SHP77 (cell line): ENCODE measurements around the gene PLCL1.

Source experiments
- DNase-seq, 2 experiments: peaks; one replicate each; lab custom pipeline; 2025; lab: John Stamatoyannopoulos, UW

Gene PLCL1

DNA sequence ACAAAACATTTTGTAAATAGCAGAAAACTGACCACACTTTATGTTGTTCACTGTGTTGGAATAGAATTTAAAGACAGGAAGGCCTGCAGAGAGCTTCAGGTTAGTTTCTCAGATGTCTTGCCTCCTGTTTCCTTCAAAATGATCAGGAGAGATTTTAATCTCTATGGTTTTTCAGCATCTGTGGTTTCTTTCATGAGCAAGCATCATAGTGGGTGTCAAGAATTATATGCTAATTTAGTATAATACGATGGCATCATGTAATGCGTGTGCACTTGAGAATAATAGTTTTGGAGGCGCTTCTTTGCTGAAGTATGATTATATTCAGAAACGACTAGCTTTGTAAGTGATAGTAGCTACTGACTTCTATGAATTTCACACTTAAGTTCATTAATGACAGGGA is 149.9 kb downstream of the PLCL1 start:
- no peak for DNase-seq

DNA sequence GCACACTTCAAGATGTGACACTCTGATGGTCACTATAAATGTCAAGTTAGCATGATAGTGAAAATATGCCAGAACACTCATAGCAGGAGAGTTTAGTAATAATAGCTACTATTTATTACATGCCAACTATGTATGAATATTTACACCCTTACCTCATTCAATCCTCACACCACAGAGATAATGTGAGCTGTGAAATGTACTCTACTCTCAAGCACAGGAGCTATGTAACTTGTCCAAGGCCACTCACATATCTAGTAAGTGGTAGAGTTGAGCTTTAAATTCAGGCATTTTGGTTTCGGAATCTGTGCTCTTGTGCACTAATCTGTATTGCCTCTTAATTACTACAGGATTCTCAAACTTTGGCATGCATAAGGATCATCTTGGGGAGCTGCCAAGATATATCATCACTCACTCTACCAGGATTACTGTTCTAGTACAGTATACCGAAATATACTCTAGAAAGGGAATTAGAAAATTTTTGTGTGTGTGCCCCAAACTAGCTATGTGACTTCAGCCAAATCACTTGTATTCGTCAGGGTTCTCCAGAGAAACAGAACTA is 154.3 kb downstream of the PLCL1 start:
- no peak for DNase-seq

- DNase-seq: no peak
These were observed 155.0 kb downstream of the PLCL1 start for GRCh38 chr2:197959383-197959782.

- no peak for DNase-seq
These were observed 156.4 kb downstream of the PLCL1 start for GRCh38 chr2:197960786-197961185.

DNA sequence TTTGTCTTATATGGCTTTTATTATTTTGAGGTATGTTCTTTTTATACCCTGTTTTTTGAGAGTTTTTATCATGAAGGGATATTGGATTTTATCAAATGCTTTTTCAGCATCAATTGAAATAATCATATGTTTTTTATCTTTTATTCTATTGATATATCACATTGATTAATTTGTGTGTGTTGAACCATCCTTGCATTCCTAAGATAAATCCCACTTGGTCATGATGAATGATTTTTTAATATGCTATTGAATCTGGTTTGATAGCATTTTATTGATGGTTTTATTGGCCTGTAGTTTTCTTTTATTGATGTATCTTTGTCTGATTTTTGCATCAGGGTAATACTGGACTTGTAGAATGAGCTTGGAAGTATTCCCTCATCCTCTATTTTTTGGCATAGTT is 160.3 kb downstream of the PLCL1 start:
- no peak for DNase-seq

GRCh38 chr2:197965756-197966155 is 161.4 kb downstream of the PLCL1 start:
- no peak for DNase-seq

DNA sequence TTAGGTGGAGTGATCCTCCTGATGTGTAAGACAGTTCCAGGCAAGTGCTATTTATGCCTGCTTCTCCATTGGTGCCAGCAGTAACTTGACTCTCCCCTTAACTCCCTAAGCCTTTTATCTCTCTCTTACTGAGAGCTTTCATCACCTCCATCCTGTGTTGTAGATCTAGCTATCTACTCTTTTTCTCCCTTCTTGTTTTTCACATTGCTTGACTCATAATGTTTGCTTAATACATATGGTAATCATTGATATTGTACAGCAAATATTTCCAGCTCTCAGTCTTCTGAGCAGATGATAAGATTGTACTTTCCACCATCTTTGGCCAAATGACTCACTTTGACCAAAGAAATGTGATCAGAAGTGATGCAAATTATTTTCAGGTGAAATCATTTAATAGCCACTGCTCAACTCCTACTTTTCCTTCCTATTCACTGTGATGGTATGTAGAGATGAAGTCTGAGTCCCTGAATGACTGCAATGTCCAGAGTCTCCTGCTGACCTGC is 165.0 kb downstream of the PLCL1 start:
- DNase-seq: no peak

DNA sequence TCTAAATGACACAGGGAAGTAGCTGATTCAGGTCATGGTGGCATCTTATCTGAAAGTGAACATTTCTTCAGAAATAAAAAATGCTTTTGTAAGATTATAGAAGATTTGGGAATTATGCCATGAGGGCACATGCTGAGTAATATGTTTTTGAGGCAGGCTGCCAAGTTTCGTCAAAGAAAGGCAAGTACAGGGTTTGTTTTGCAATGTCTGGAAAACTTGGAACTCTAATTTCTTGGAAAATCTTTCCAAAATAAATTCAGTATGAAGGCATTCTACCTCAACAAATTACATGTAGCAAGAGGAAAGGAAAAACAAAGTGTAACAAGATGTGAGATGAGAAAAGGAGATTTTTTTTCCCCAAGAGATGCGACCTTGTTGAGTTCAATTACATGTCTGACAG is 167.7 kb downstream of the PLCL1 start:
- DNase-seq: no peak

DNA sequence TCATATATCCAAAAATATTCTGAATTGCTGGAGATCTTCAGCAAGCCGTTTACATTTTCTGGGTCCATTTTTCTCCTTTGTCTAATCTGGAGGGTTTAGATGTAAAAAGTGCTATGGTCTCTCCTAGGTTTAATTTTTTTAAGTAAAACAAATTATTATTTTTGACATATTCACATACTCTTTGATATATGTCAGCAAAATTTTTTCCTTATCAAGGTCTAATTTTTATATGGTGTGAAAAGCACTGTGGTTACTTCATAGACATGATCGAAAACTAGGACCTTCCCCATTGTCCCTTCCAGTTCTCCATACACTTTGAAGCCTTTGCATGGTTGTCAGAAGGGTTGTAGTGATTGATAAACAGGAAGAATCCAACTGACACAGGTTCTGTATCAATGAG is 168.2 kb downstream of the PLCL1 start:
- DNase-seq: no peak

DNA sequence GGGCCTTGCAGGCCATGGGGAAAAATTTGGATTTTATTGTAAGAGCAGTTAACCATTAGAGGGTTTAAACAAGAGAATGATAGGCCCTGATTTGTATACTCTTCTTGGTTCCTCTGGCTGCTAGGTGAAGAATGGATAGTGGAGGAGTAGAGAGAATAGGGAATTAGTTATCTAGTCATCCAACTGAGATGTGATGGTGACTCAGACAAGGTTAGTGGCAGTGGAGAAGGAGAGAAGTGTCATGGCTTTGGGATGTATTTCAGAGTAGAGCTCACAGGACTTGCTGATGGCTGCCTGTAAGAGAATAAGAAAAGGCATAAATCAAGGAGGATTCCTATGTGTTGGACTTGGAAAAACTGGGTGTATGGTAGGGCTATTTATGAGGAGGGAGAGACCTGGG is 169.4 kb downstream of the PLCL1 start:
- no peak for DNase-seq

DNA sequence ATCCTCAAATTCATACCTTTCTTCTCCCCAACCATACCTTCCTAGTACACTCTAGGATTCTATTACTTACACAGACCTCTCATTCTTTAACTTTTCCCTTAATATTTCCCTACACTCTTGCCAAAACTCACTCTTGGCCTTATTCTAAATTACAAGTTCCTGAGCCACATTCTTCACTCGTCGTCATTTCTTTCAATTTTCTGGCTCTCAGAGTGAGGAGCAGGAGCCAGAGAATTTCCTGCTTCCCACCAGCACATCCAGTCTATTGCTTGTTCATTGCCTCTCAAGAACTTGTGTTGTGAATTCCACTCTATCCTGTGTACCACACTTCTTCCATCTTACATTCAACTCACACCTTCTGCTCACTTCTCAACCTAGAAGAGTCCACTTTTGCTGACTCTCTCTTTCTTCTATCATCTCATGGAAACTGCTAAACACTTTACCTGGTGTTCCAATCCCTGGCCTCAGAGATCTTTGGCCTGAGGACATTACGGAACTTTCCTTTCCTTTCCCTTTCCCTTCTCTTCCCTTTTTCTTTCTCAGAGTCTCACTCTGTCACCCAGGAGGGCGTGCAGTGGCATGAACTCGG is 171.6 kb downstream of the PLCL1 start:
- no peak for DNase-seq

- no peak for DNase-seq
These were observed 174.6 kb downstream of the PLCL1 start for GRCh38 chr2:197978971-197979370.

DNA sequence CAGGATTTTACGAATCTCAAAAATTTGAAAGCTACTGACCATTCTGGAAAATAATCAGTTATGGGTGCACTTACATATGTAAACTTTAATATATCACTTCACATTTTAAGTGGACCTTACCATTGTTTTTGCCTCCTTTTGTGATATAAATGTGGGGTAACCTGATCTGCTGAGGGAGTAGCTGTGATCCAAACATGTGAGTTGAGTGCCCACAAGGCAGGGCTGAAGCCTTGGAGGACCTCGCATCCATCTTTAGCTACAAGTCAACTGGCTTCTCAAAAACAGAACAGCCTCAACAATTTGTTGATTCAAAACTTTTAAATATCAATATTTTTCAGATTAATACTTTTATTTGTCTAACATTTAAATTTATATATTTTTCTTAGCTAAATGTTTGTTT is 178.2 kb downstream of the PLCL1 start:
- no peak for DNase-seq

DNA sequence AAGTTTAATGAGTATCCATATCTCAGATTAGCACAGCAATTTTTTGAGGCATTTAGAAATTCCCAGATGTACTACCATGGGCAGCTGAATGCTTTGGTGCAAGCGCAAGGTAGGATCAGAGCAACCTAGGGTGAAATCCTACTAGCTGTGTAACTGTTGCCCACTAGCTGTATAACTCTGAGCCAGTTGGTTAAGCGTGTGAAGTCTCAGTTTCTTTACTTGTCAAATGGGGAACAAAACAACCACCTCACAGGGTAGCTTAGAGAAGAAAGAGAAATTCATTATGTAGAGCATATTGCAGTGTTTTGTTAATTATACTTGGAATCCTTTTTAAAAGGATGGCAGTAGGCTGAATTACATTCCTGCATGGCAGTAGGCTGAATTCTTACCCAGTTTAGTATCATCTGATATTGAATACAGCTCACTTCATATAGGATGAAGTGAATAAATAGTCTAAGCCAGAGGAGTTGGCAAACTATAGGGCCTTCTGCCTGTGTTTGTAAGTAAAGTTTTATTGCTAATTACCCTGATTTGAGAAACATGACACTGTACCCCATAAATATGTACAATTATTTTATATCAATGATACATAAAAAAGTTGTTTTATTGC is 180.7 kb downstream of the PLCL1 start:
- no peak for DNase-seq

- DNase-seq: no peak
These were observed 182.6 kb downstream of the PLCL1 start for GRCh38 chr2:197986977-197987376.

- DNase-seq: no peak
These were observed 186.0 kb downstream of the PLCL1 start for GRCh38 chr2:197990356-197990755.

DNA sequence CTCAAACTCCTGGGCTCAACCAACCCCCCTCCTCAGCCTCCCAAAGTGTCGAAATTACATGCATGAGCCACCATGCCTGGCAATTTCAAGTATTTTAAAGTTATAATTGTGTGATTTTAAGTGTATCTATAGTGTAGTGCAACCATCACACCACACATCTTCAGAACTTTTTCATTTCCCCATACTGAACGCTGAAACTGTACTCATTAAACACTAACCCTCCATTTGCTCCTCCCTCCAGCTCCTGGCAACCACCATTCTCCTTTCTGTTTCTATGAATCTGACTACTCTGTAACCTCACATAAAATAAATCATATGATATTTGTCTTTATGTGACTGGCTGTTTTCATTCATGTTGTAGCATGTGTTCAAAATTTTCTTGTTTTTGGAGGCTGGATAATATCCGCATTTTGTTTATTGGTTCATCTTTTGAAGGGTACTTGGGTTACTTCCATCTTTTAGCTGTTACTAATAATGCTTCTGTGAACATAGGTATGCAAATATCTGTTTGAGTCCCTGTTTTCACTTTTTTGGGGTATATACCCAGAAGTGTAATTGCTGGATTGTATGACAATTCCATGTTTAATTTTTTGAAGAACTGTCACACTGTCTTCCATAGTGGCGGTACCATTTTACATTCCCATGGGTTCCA is 188.2 kb downstream of the PLCL1 start:
- no peak for DNase-seq

GRCh38 chr2:197993363-197993762 is 189.0 kb downstream of the PLCL1 start:
- no peak for DNase-seq

DNA sequence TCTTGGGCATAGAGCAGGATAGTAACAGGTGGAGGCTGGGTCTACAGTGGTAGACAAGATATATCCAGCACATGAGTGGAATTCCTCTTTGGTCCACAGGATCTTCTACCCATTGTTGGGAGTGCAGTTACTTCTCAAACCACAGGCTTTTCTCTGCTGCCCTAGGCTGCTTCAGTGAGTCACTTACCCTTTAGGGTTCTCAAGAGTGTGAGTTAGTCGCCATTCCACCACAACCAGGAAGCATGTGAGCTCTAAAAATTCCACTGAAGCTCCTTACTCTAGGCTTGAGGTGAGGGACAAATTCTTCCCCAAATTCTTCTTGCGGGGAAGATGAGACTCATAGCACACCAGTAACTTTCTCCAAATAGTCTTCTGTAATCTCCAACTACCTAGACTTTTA is 189.4 kb downstream of the PLCL1 start:
- DNase-seq: no peak

- no peak for DNase-seq
These were observed 190.4 kb downstream of the PLCL1 start for GRCh38 chr2:197994751-197995150.

GRCh38 chr2:197996583-197996982 is 192.2 kb downstream of the PLCL1 start:
- no peak for DNase-seq

- DNase-seq: no peak
These were observed 192.7 kb downstream of the PLCL1 start for GRCh38 chr2:197997083-197997541.

- DNase-seq: no peak
These were observed 194.3 kb downstream of the PLCL1 start for GRCh38 chr2:197998702-197999101.
